ENCODE measurements around the gene MGAT2.

DNA sequence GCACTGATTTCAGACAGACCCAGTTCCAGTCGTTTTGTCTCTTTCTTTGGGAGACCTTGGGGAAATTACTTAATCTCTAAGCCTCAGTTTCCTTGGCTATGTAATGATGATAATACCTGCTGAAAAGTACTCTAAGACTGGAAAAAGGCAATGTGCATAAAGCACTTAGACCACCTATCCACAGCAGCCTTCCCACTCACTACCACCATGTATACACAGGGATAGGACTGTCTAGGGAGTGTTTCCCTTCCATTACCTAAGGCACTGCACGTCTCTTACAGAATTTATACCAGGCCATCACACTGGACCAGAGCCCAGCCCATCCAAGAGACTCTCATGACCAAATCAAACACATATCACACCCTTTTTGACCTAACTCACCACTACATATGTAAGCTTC is 40.8 kb upstream of the MGAT2 start:
- TF ChIP-seq EZH2 (IDR thresholded peaks at IDR 0.05) = no peak
- no peak for TF ChIP-seq FOXP2 (optimal IDR thresholded peaks at IDR 0.05; ENCODE audit: control extremely low read depth, extremely low read length, insufficient read depth)
- TF ChIP-seq POLR2AphosphoS5 (IDR thresholded peaks at IDR 0.05; ENCODE audit: borderline replicate concordance, low read depth, low read length) = no peak
